ENCODE measurements around the gene DNLZ.

Gene DNLZ

DNA sequence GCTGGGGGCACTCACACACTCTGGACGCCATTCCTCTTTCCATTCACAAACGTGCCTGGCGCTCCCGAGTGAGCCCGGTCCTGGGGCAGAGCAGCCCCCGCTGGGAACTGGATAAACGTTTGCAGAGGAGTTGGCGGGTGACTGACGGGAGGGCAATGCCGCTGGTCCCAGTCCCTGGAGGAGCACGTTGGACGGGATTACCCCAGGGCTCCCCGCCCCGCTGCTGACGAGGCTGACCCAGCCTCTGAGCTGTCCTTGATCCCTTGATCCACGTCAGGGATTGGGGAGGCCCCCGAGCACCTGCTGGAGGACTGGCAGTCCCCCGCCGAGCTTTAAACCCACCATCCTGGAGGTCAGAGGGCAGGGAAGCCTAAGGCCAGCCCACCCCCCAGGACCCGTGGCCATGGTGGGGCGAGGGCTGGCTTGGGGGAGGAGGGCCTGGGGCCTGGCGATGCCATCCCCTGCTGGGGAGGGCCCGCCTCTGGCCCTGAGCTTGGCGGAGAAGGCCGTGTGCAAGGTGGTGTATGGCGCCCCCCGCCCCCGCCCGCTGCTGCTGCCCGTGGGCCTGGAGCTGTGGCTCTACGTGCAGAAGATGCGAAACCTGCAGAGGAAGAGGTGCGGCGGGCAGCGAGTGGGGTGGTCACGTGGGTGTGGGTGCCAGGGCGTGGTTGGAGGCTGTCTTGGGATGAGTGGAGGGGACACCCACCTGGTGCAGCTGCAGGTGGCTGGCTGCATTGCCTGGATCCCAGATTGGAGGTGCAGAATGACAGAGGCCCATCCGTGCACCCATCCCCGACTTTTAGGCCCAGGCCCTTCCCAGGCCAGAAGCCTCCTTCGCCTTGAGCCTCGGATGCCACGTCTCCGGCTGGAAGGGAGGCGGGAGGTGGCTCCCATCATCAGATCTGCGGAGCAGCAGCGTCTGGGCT lies 31.7 kb downstream of the DNLZ start:
- intact Hi-C loops (cut with DNase I; ENCODE audit: low total_unique reads): no loop called here

DNA sequence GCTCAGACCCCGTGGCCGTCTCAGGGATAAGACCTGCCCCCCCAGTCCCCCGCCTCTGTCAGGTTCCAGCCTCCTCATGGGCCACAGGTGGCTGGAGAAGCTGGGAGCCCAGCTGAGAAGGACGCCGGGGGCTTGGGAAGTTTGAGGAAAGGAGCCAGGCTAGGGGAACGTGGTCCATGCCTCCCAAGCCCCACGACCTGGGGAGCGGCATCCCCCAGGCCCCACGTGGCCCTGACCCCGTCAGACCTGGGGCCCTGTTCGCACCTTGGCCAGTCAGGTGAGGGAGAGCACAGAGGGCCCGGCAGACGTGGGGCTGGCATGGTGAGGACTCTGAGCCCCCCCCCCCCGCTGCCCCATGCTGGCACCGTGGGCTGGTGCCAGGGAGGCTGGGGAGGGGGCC lies 32.5 kb downstream of the DNLZ start:
- intact Hi-C loops (cut with DNase I; ENCODE audit: low total_unique reads): no loop called here

More for the DNA sequence above, 31.7 kb downstream of the DNLZ start:
- peaks cover 0 to 37% (median 11%) of the 10 kb centered on the region in 3 donors for H3K36me3 ChIP-seq
- TF ChIP-seq, protein P1, sequence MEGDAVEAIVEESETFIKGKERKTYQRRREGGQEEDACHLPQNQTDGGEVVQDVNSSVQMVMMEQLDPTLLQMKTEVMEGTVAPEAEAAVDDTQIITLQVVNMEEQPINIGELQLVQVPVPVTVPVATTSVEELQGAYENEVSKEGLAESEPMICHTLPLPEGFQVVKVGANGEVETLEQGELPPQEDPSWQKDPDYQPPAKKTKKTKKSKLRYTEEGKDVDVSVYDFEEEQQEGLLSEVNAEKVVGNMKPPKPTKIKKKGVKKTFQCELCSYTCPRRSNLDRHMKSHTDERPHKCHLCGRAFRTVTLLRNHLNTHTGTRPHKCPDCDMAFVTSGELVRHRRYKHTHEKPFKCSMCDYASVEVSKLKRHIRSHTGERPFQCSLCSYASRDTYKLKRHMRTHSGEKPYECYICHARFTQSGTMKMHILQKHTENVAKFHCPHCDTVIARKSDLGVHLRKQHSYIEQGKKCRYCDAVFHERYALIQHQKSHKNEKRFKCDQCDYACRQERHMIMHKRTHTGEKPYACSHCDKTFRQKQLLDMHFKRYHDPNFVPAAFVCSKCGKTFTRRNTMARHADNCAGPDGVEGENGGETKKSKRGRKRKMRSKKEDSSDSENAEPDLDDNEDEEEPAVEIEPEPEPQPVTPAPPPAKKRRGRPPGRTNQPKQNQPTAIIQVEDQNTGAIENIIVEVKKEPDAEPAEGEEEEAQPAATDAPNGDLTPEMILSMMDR (IDR thresholded peaks at IDR 0.05): no peak
- DNase-seq: no peak
- H3K9me3 ChIP-seq: no peaks in the 10 kb centered on the region
- H3K4me1 ChIP-seq: peaks cover 3 to 24% (median 20%) of the 10 kb centered on the region in 4 donors
- H3K27ac ChIP-seq: no peak overlapping the region
- no peaks in the 10 kb centered on the region for H3K27me3 ChIP-seq
- H3K4me3 ChIP-seq: no peak overlapping the region

DNA sequence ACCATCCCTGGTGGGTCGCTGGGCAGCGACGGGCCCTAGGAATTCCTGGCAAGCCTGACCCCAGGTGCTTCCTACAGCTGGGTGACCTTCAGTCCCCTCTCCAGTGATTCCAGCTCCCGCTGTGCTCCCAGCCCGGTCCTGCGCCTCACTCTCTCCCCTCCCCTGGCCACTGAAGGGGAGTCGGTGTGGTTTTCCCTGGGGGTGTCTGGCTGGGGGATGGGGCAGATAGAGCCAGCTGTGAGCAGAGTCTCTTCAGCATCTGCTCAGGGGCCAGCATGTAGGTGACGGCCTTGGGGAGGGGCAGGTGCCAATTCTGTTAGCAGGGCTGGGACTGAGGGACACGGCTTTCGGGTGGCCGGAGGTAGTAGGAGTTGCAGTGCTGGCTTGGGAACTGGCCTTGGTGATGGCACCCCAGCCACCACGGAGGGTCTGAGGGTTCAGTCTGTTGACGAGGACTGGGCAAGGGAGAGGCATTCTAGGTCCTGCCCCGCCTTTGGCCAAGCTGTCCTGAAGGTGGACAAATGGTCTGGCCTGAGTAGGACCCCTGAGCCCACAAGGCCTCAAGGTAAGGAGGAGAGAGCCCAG lies 33.0 kb downstream of the DNLZ start:
- TF ChIP-seq, protein P1 (IDR thresholded peaks at IDR 0.05): no peak
- Histone ChIP-seq H3K4me1 (peaks cover 3 to 35% (median 32%) of the 10 kb centered on the region in 4 donors), H3K27ac (no peak overlapping the region), H3K9me3 (no peaks in the 10 kb centered on the region), H3K27me3 (no peaks in the 10 kb centered on the region), H3K36me3 (peaks cover 0 to 24% (median 3%) of the 10 kb centered on the region in 3 donors), H3K4me3 (no peak overlapping the region)
- DNase-seq: no peak
- intact Hi-C loops (cut with DNase I; ENCODE audit: low total_unique reads): no loop called here

More for the DNA sequence above, 32.5 kb downstream of the DNLZ start:
- no peaks in the 10 kb centered on the region for H3K27me3 ChIP-seq
- H3K4me1 ChIP-seq: peaks cover 3 to 32% (median 28%) of the 10 kb centered on the region in 4 donors
- no peak overlapping the region for H3K27ac ChIP-seq
- peaks cover 0 to 29% (median 3%) of the 10 kb centered on the region in 3 donors for H3K36me3 ChIP-seq
- no peak overlapping the region for H3K4me3 ChIP-seq
- H3K9me3 ChIP-seq: no peaks in the 10 kb centered on the region
- TF ChIP-seq, protein P1 (IDR thresholded peaks at IDR 0.05): no peak
- no peak for DNase-seq

DNA sequence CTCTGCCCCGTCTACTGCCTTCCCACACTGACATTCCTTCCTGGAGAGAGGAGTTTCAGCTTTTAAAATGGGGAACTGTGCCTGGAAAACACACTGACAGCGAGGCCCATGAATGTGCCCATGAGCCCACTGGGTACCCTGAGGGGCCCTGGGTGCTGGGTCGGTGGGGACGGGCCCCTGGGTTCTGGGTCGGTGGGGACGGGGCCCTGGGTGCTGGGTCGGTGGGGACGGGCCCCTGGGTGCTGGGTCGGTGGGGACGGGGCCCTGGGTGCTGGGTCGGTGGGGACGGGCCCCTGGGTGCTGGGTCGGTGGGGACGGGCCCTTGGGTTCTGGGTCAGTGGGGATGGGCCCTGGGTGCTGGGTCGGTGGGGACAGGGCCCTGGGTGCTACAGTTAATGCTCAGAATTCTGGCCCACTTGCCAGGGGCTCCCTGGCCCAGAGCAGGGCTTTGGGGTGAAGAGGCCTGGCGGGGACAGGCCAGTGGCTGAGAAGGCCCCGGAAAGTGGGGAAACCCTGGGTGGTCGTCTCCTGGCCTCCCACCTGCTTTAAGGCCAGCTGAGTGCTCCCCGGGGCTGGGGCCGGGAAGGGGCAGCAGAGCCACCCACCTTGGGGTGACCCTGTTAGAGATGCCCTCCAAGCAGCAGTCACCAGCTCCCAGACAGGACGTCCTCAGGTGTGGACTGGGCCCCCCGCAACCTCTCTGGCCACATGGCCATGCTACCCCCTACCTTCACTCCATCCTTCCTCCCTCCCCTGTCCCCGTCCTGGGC lies 33.7 kb downstream of the DNLZ start:
- no peak overlapping the region for H3K27ac ChIP-seq
- H3K27me3 ChIP-seq: no peaks in the 10 kb centered on the region
- TF ChIP-seq, protein P1 (IDR thresholded peaks at IDR 0.05): no peak
- DNase-seq: no peak
- H3K4me1 ChIP-seq: peaks cover 3 to 35% (median 32%) of the 10 kb centered on the region in 4 donors
- peaks cover 0 to 19% (median 3%) of the 10 kb centered on the region in 3 donors for H3K36me3 ChIP-seq
- H3K4me3 ChIP-seq: no peak overlapping the region
- H3K9me3 ChIP-seq: no peaks in the 10 kb centered on the region
- intact Hi-C loops (cut with DNase I; ENCODE audit: low total_unique reads): no loop called here

DNA sequence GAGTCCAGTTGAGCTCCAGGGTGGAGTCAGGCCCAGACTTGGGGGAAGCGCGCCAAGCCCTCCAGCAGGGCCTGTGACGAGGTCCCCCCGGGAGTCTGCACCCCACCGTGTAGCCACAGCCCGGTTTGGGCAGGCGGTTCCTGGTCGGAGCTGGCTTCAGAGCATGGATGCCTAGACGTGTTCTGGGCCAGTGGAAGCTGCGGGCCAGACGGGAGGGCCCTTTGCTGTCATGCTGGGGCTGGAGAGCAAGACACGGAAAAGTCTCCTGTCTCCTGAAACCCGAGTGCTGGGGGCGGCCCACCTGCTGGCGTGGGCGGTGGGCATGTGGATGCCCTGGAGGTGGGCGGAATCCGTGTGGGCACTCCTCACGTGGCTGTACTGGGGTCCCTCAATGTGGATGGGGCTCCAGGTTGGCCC lies 34.3 kb downstream of the DNLZ start:
- Histone ChIP-seq H3K4me3 (peak overlapping the region in 1 of 2 donors; percentile 87), H3K36me3 (peaks cover 0 to 13% (median under 1%) of the 10 kb centered on the region in 3 donors), H3K27ac (no peak overlapping the region), H3K27me3 (no peaks in the 10 kb centered on the region), H3K9me3 (no peaks in the 10 kb centered on the region), H3K4me1 (peaks cover 3 to 35% (median 32%) of the 10 kb centered on the region in 4 donors)
- TF ChIP-seq, protein P1 (IDR thresholded peaks at IDR 0.05): no peak
- intact Hi-C loops (cut with DNase I; ENCODE audit: low total_unique reads): no loop called here
- DNase-seq: no peak

All from tibial artery (tissue), 4 donors.